Activated CD4-positive, alpha-beta T cell treated with anti-CD3 and anti-CD28 coated beads, Interleukin-2, amount 50 U/mL, for 48 hours (primary cell): Measurements from ENCODE around the gene UNC79.

Source experiments
- DNase-seq, 2 experiments: peaks; one replicate each; pipeline ENCODE4 v3.0.0-alpha.2; 2020

UNC79 gene

GRCh38 chr14:93712838-93713724 lies 282.3 kb downstream of the UNC79 start:
- DNase-seq = no peak

- no peak for DNase-seq
Observed at GRCh38 chr14:93713726-93714405, 283.1 kb downstream of the UNC79 start.

GRCh38 chr14:93714605-93715004 lies 283.9 kb downstream of the UNC79 start:
- no peak for DNase-seq

GRCh38 chr14:93715279-93715927 lies 284.7 kb downstream of the UNC79 start:
- no peak for DNase-seq

- DNase-seq = no peak
Observed at GRCh38 chr14:93716002-93716745, 285.4 kb downstream of the UNC79 start.

- no peak for DNase-seq
Observed at GRCh38 chr14:93716746-93717667, 286.3 kb downstream of the UNC79 start.

- no peak for DNase-seq
Observed at GRCh38 chr14:93717668-93718320, 287.1 kb downstream of the UNC79 start.

GRCh38 chr14:93719256-93719655 lies 288.5 kb downstream of the UNC79 start:
- no peak for DNase-seq

- DNase-seq = no peak
Observed at GRCh38 chr14:93720076-93720815, 289.5 kb downstream of the UNC79 start.

GRCh38 chr14:93720981-93721483 lies 290.3 kb downstream of the UNC79 start:
- DNase-seq = no peak

GRCh38 chr14:93723001-93723400 lies 292.3 kb downstream of the UNC79 start:
- DNase-seq = no peak

GRCh38 chr14:93725002-93725582 lies 294.4 kb downstream of the UNC79 start:
- no peak for DNase-seq

GRCh38 chr14:93725993-93726392 lies 295.3 kb downstream of the UNC79 start:
- DNase-seq = no peak

GRCh38 chr14:93727039-93727740 lies 296.5 kb downstream of the UNC79 start:
- no peak for DNase-seq

- DNase-seq = no peak
Observed at GRCh38 chr14:93727917-93728650, 297.3 kb downstream of the UNC79 start.

- no peak for DNase-seq
Observed at GRCh38 chr14:93728651-93729016, 297.9 kb downstream of the UNC79 start.

- no peak for DNase-seq
Observed at GRCh38 chr14:93729993-93730392, 299.3 kb downstream of the UNC79 start.

GRCh38 chr14:93731753-93732152 lies 301.0 kb downstream of the UNC79 start:
- DNase-seq = no peak

- DNase-seq = no peak
Observed at GRCh38 chr14:93732524-93732923, 301.8 kb downstream of the UNC79 start.
